WI38 (cell line): ENCODE data around the gene FAAP100.
"Not testable (repeated sequence)": the region's sequence is repeated elsewhere in the genome, so short reads cannot be mapped to it uniquely, and the experiment has no call there.

ENCODE experiments used
- H3K4me3 ChIP-seq: 2 replicates; pipeline ENCODE4 v1.5.1; 2011; ENCODE audit warnings: low read depth, mild to moderate bottlenecking, control low read depth, low read length
- TF ChIP-seq, protein P1 (sequence below): IDR thresholded peaks from 2 replicates; pipeline ENCODE4 v1.5.1; 2012; ENCODE audit warnings: low read depth, mild to moderate bottlenecking, control low read depth, low read length

The FAAP100 gene

GRCh38 chr17:81589612-81590011, 37.5 kb upstream of the FAAP100 start:
- no peak overlapping the region for H3K4me3 ChIP-seq
- TF ChIP-seq, protein P1, sequence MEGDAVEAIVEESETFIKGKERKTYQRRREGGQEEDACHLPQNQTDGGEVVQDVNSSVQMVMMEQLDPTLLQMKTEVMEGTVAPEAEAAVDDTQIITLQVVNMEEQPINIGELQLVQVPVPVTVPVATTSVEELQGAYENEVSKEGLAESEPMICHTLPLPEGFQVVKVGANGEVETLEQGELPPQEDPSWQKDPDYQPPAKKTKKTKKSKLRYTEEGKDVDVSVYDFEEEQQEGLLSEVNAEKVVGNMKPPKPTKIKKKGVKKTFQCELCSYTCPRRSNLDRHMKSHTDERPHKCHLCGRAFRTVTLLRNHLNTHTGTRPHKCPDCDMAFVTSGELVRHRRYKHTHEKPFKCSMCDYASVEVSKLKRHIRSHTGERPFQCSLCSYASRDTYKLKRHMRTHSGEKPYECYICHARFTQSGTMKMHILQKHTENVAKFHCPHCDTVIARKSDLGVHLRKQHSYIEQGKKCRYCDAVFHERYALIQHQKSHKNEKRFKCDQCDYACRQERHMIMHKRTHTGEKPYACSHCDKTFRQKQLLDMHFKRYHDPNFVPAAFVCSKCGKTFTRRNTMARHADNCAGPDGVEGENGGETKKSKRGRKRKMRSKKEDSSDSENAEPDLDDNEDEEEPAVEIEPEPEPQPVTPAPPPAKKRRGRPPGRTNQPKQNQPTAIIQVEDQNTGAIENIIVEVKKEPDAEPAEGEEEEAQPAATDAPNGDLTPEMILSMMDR, result no peak

GRCh38 chr17:81586096-81586495, 33.9 kb upstream of the FAAP100 start:
- H3K4me3 ChIP-seq, result no peak overlapping the region
- TF ChIP-seq, protein P1, result no peak

- H3K4me3 ChIP-seq, result not testable (repeated sequence)
These were observed 32.6 kb upstream of the FAAP100 start for GRCh38 chr17:81584771-81585170.

- TF ChIP-seq, protein P1, result no peak
- no peak overlapping the region for H3K4me3 ChIP-seq
These were observed 31.6 kb upstream of the FAAP100 start for GRCh38 chr17:81583589-81584342.

- TF ChIP-seq, protein P1, result no peak
- no peak overlapping the region for H3K4me3 ChIP-seq
These were observed 30.6 kb upstream of the FAAP100 start for GRCh38 chr17:81582749-81583148.

DNA sequence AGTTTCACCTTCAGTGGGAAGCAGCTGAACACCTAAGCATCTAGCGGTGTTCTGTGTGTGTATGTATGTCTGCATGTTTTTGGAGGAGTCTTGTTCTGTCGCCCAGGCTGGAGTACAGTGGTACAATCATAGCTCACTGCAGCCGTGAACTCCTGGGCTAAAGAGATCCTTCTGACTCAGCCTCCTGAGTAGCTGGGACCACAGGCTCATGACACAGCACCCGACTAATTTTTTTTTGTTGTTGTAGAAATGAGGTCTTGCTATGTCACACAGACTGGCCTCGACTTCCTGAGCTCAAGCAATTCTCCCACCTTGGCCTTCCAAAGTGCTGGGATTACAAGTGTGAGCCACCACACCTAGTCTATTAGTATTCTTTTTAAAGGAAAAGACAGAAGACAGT, 30.2 kb upstream of the FAAP100 start:
- no peak overlapping the region for H3K4me3 ChIP-seq
- TF ChIP-seq, protein P1, result no peak

GRCh38 chr17:81581758-81582157, 29.6 kb upstream of the FAAP100 start:
- TF ChIP-seq, protein P1, result no peak

GRCh38 chr17:81580481-81580880, 28.3 kb upstream of the FAAP100 start:
- TF ChIP-seq, protein P1, result no peak

More at GRCh38 chr17:81581758-81582157, 29.6 kb upstream of the FAAP100 start:
- no peak overlapping the region for H3K4me3 ChIP-seq

More at GRCh38 chr17:81580481-81580880, 28.3 kb upstream of the FAAP100 start:
- H3K4me3 ChIP-seq, result no peak overlapping the region
